ENCODE data around the gene KAT2B.

KAT2B gene

GRCh38 chr3:20194793-20195460 lies 154.7 kb downstream of the KAT2B start:
- H3K4me3 ChIP-seq (ENCODE audit: low read depth, low read length), result no peak overlapping the region
- DNase-seq (ENCODE audit: low read depth), result no peak
- TF ChIP-seq CTCF (conservative IDR thresholded peaks at IDR 0.05; ENCODE audit: low read depth, low read length), result no peak

GRCh38 chr3:20197775-20198174 lies 157.5 kb downstream of the KAT2B start:
- DNase-seq (ENCODE audit: low read depth), result no peak
- no peak for TF ChIP-seq CTCF (conservative IDR thresholded peaks at IDR 0.05; ENCODE audit: low read depth, low read length)
- no peak overlapping the region for H3K4me3 ChIP-seq (ENCODE audit: low read depth, low read length)

- no peak overlapping the region for H3K4me3 ChIP-seq (ENCODE audit: low read depth, low read length)
- DNase-seq (ENCODE audit: low read depth), result no peak
- no peak for TF ChIP-seq CTCF (conservative IDR thresholded peaks at IDR 0.05; ENCODE audit: low read depth, low read length)
These were observed 160.9 kb downstream of the KAT2B start for GRCh38 chr3:20201143-20201542.

Data from choroid plexus epithelial cell (primary cell).